ENCODE measurements around the gene GSN. TPM values are rescaled to one million over a fixed set of nuclear protein-coding genes. Genes with fewer than 3 reads are reported as not detected.

GSN gene
- total and polyA plus RNA-seq, 2 of the 13 experiments (the other 11 are each of a cell fraction or from before 2014, with no cell fraction given), result 294 to 307 TPM

GRCh38 chr9:121278477-121279261, 10.7 kb downstream of the GSN start (continued):
- TF ChIP-seq, protein P1, sequence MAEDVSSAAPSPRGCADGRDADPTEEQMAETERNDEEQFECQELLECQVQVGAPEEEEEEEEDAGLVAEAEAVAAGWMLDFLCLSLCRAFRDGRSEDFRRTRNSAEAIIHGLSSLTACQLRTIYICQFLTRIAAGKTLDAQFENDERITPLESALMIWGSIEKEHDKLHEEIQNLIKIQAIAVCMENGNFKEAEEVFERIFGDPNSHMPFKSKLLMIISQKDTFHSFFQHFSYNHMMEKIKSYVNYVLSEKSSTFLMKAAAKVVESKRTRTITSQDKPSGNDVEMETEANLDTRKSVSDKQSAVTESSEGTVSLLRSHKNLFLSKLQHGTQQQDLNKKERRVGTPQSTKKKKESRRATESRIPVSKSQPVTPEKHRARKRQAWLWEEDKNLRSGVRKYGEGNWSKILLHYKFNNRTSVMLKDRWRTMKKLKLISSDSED (CRISPR knock-in tag; IDR thresholded peaks at IDR 0.05), result no peak
- TF ChIP-seq STAG1 (CRISPR knock-in tag; IDR thresholded peaks at IDR 0.05) (peak; percentile 82), ZNF691 (CRISPR knock-in tag; IDR thresholded peaks at IDR 0.05; ENCODE audit: borderline replicate concordance, low read depth) (peak; percentile 35; the same call in 1 of the 2 replicates), USF2 (IDR thresholded peaks at IDR 0.05; ENCODE audit: low read depth, low read length) (0 out of 2 replicates have a peak, but pooled peaks have one; percentile 13), USF2 (CRISPR knock-in tag; IDR thresholded peaks at IDR 0.05; ENCODE audit: borderline replicate concordance) (peak; percentile 45; the same call in 1 of the 2 replicates), ZNF546 (CRISPR knock-in tag; conservative IDR thresholded peaks at IDR 0.05) (0 out of 2 replicates have a peak, but pooled peaks have one; percentile 61), ELF3 (CRISPR knock-in tag; IDR thresholded peaks at IDR 0.05) (0 out of 2 replicates have a peak, but pooled peaks have one; percentile 32), DMAP1 (CRISPR knock-in tag; IDR thresholded peaks at IDR 0.05) (0 out of 2 replicates have a peak, but pooled peaks have one; percentile 62), PITX1 (CRISPR knock-in tag; IDR thresholded peaks at IDR 0.05) (0 out of 2 replicates have a peak, but pooled peaks have one; percentile 47), GMEB1 (CRISPR knock-in tag; IDR thresholded peaks at IDR 0.05; ENCODE audit: borderline replicate concordance) (0 out of 2 replicates have a peak, but pooled peaks have one; percentile 42), PPARG (CRISPR knock-in tag; conservative IDR thresholded peaks at IDR 0.05) (0 out of 2 replicates have a peak, but pooled peaks have one; percentile 38), SMC3 (IDR thresholded peaks at IDR 0.05; ENCODE audit: low read length) (peak; percentile 69; the same call in 1 of the 2 replicates), KAT8 (CRISPR knock-in tag; IDR thresholded peaks at IDR 0.05) (0 out of 2 replicates have a peak, but pooled peaks have one; percentile 41), ADNP (CRISPR knock-in tag; IDR thresholded peaks at IDR 0.05) (no peak), CTCF (CRISPR knock-in tag; IDR thresholded peaks at IDR 0.05) (peak; percentile 91)
- TF ChIP-seq, protein P2, sequence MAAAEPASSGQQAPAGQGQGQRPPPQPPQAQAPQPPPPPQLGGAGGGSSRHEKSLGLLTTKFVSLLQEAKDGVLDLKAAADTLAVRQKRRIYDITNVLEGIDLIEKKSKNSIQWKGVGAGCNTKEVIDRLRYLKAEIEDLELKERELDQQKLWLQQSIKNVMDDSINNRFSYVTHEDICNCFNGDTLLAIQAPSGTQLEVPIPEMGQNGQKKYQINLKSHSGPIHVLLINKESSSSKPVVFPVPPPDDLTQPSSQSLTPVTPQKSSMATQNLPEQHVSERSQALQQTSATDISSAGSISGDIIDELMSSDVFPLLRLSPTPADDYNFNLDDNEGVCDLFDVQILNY (CRISPR knock-in tag; conservative IDR thresholded peaks at IDR 0.05), result no peak
- TF ChIP-seq, protein P3, sequence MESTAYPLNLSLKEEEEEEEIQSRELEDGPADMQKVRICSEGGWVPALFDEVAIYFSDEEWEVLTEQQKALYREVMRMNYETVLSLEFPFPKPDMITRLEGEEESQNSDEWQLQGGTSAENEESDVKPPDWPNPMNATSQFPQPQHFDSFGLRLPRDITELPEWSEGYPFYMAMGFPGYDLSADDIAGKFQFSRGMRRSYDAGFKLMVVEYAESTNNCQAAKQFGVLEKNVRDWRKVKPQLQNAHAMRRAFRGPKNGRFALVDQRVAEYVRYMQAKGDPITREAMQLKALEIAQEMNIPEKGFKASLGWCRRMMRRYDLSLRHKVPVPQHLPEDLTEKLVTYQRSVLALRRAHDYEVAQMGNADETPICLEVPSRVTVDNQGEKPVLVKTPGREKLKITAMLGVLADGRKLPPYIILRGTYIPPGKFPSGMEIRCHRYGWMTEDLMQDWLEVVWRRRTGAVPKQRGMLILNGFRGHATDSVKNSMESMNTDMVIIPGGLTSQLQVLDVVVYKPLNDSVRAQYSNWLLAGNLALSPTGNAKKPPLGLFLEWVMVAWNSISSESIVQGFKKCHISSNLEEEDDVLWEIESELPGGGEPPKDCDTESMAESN (CRISPR knock-in tag; conservative IDR thresholded peaks at IDR 0.05), result 0 out of 2 replicates have a peak, but pooled peaks have one; percentile 27

Data from HepG2 (cell line).